Measurements from ENCODE around the gene RANBP3L.
A peak's percentile ranks its signal among the peaks of the same experiment; 100 is the strongest.
"Not testable (repeated sequence)": the region's sequence is repeated elsewhere in the genome, so short reads cannot be mapped to it uniquely, and the experiment has no call there.

The RANBP3L gene

DNA sequence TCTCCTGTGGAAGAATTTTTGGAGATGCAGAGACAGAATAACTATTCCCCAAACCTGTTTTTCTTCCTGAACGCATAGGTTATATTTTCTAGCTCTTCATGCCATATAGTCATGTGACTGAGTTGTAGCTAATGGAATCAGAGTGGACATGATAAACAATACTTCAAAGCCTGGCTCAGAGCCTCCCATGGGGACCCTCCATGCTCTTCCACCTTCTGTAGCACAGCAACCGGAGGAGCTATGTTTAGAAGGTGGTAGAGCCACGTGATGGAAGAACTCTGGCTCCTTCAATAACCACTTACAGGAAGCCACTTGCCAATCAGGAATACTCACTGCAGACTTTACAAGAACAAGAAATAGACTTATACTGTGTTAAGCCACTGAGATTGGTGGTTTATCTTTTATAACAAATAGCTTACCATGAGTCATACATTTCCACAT, 99.2 kb downstream of the RANBP3L start:
- peak; percentile 75 for DNase-seq

DNA sequence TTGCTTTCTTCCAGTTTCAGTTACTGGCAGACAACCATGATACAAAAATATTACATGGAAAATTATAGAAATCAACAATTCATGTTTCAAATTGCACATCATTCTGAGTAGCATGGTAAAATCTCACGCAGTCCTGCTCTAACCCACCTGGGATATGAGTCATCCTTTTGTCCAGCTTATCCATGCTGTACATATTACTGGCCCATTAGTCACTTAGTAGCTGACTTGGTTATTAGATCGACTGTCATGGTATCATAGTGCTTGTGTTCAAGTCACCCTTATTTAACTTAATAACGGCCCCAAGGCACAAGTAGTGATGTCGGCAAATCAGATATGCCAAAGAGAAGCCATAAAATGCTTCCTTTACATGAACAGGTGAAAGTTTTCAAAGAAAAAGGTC, 101.2 kb downstream of the RANBP3L start:
- DNase-seq = no peak

DNA sequence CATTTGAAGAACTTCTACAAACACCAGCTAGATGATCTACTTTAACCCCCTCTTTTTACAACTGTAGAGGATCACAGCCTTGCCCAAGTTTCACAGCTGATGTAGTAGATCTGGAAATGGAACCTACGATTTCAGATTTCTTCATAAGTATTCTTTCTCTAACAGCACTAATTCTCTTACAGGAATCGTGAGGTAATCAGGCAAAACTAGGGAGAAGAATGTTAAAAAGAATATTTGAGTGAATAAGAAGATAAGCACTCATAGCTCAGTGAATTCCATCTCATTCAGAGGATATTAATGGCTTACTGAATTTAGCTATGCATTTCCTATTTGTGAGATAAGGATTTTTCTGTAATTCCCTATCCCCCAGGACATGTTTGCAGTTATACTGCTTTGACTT, 102.1 kb downstream of the RANBP3L start:
- DNase-seq = no peak

DNA sequence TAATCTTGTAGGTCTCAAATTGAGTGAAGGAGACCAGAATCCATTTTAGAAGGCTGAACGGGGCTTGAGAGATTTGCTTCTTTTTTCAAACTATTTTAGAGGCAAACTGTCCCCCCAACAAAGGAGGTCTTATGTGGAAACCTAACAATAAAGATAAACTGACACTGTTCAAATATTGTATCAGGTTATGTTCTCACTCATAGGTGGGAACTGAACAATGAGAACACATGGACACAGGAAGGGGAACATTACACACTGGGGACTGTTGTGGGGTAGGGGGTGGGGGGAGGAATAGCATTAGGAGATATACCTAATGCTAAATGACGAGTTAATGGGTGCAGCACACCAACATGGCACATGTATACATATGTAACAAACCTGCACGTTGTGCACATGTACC, 102.9 kb downstream of the RANBP3L start:
- not testable (repeated sequence) for DNase-seq

Data from NCI-H2171 treated with DMSO at 0.1 percent for 48 hours (cell line).